GM13977 (cell line): ENCODE data around the gene PTPN6.
"Not testable (repeated sequence)": the region's sequence is repeated elsewhere in the genome, so short reads cannot be mapped to it uniquely, and the experiment has no call there.

Experiments used
- DNase-seq: peaks from one replicate; pipeline ENCODE4 v3.0.0; 2012; ENCODE audit warnings: low spot score
- in situ Hi-C: fragments of 300-500 bp; cut with MboI; formaldehyde crosslinking; loops from one replicate; pipeline ENCODE4 v1.12.0; 2022; ENCODE audit warnings: low sequenced_read_pairs, low pct_unique_long_range_greater_than_20kb, mixed read lengths, inconsistent platforms; ENCODE audit not compliant: unreplicated experiment
- TF ChIP-seq, protein P1 (sequence below): IDR thresholded peaks from 2 replicates; pipeline ENCODE4 v1.5.1; 2012; ENCODE audit warnings: mild to moderate bottlenecking, control low read depth; ENCODE audit not compliant: insufficient read depth; ENCODE audit errors: extremely low read depth, missing control alignments

The PTPN6 gene

GRCh38 chr12:6950811-6951540 is at the start of gene PTPN6:
Gene PTPN6 (plus strand): TSS chr12:6951356. CDS start chr12:6951513, 157 bp downstream.
- no peak for DNase-seq
- in situ Hi-C loops, result no loop called here
- TF ChIP-seq, protein P1, sequence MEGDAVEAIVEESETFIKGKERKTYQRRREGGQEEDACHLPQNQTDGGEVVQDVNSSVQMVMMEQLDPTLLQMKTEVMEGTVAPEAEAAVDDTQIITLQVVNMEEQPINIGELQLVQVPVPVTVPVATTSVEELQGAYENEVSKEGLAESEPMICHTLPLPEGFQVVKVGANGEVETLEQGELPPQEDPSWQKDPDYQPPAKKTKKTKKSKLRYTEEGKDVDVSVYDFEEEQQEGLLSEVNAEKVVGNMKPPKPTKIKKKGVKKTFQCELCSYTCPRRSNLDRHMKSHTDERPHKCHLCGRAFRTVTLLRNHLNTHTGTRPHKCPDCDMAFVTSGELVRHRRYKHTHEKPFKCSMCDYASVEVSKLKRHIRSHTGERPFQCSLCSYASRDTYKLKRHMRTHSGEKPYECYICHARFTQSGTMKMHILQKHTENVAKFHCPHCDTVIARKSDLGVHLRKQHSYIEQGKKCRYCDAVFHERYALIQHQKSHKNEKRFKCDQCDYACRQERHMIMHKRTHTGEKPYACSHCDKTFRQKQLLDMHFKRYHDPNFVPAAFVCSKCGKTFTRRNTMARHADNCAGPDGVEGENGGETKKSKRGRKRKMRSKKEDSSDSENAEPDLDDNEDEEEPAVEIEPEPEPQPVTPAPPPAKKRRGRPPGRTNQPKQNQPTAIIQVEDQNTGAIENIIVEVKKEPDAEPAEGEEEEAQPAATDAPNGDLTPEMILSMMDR, result no peak

- in situ Hi-C loops, result no loop called here
- DNase-seq, result no peak
- TF ChIP-seq, protein P1, result no peak
Observed at GRCh38 chr12:6902448-6902847, 48.7 kb upstream of the PTPN6 start.

DNA sequence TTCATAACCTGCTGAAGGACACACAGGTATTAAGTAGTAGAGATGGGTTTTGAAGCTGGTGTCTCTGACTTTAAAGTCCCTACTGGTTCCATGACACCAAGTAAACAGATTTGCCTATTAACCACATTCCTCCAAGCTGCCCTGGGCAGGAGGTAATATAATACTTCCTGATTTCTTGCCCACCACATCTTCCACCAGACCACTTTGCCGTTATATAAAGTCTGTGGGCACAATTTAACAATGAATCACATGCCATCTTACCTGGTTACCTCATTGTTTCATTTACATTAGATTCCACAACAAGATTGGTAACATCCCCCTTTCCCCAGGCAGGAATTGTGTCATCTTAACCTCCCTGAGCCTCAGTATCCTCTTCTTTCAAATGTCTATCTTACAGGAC is 47.4 kb upstream of the PTPN6 start:
- in situ Hi-C loops, result no loop called here
- TF ChIP-seq, protein P1, result no peak
- no peak for DNase-seq

DNA sequence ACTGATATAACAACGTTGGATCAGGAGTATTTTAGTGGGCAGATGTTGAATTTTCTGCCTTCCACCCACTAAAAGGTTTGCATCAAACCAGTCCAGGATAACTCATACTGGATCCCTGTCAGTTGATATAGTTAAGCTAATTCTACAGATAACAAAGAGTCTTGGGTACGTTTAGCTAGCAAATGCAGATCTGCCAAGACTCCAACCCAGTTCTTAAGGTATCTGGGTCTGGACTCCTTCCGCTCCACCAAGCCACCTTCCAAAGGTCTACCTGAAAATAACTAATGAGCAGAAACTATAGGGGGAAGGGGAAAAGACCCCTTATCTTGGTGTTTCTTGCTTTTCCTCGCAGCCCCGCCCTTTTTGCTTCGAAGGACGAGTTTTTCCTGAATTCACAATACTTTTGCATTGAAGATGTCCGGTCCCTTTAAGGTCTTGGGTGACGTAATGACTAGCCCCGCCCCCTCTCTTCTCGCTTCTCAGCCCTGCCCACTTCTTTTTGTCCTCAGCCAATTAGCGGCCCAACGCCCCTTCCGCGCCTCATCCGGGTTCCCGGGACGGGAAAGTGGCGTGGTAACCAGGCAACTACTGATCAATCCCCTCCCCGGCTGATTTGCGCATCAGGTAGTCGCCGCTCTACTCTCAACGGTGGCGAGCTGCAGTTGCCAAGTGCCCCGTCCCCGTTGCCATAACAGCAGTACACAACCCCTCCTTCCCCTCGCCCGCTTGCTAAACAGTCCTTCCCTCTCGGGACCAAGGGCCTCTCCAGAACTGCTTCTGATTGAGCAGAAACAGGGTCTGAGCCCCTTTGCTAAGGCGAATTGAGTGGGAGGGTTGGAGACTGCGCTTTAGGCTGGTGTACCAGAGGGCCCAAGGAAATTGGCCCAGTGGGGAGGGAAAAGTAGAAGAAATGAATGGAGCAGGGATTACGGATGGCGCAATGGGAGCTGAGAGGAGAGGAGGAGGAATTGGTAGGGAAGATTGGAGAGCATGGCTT is 46.6 kb upstream of the PTPN6 start, which contains the start of gene LRRC23:
Gene LRRC23, plus strand, starts transcription at position 543 of the 997 bp plus-strand sequence. CDS start 812 bp downstream, outside the sequence.
- TF ChIP-seq, protein P1, result no peak
- in situ Hi-C loops, result no loop called here

GRCh38 chr12:6905414-6906040 is 45.6 kb upstream of the PTPN6 start:
- TF ChIP-seq, protein P1, result no peak
- no peak for DNase-seq
- in situ Hi-C loops, result no loop called here

More for the DNA sequence above, 46.6 kb upstream of the PTPN6 start, which contains the start of gene LRRC23:
- peak; percentile 94 for DNase-seq

DNA sequence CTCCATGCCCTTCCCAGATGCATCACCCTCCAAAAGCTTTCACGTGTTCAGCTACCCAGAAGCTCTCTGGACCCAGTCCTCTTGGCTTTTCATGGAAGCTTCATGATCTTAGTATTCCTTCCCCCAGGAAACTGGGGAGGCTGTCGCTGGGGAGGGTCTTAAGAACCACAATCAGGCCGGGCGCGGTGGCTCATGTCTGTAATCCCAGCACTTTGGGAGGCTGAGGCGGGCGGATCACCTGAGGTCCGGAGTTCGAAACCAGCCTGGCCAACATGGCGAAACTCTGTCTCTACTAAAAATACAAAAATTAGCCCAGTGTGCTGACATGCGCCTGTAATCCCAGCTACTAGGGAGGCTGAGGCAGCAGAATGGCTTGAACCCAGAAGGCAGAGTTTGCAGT is 43.0 kb upstream of the PTPN6 start:
- DNase-seq, in situ Hi-C loops: not testable (repeated sequence)
